Adrenal gland (tissue), 5 donors: ENCODE data around the gene PPFIA4.

Experiments
- CTCF ChIP-seq, 6 experiments: fragments of 450-650 bp in 4 of 6; fragments of 200-600 bp in 2 of 6; sonication (generic) in 1 of 6; IDR thresholded peaks; 1 replicate in 5 of 6; 2 replicates in 1 of 6; pipeline versions ENCODE4 v1.5.1 to v1.8.0; 2016 to 2021; ENCODE audit warnings: antibody characterized with exemption in 6 of 6, mild to moderate bottlenecking in 2 of 6, moderate library complexity in 1 of 6
- POLR2A ChIP-seq, 2 donors: fragments of 450-650 bp; IDR thresholded peaks; one replicate each; pipeline ENCODE4 v1.6.1; 2017; ENCODE audit warnings: antibody characterized with exemption in 2 of 2, mild to moderate bottlenecking in 2 of 2, moderate library complexity in 1 of 2
- donor health status: DM: no; HTN: no; CAD: no.

- TF ChIP-seq CTCF (IDR thresholded peaks at IDR 0.05) (peak in 5 of 6 experiments; percentile 17 to 41 (median 20)), POLR2A (IDR thresholded peaks at IDR 0.05) (no peak)
These were observed 100.0 kb downstream of the PPFIA4 start for GRCh38 chr1:203126151-203126865.
